Urothelium cell line (cell line): Measurements from ENCODE around the gene PGM5.

Experiments used
- DNase-seq: peaks from one replicate; pipeline ENCODE4 v3.0.0; 2011; ENCODE audit warnings: low spot score, mixed read lengths
- FAIRE-seq: peaks from 2 replicates; lab custom pipeline; 2011; peaks lifted over from hg19 to GRCh38; lab: Jason Lieb, UNC

The PGM5 gene

GRCh38 chr9:68489646-68490045 lies 133.2 kb downstream of the PGM5 start:
- FAIRE-seq (no peak), DNase-seq (no peak)

- DNase-seq (no peak), FAIRE-seq (no peak)
Measured at GRCh38 chr9:68492806-68493205, 136.4 kb downstream of the PGM5 start.

- DNase-seq: no peak
- FAIRE-seq: no peak
Measured at GRCh38 chr9:68493541-68493940, 137.1 kb downstream of the PGM5 start.

GRCh38 chr9:68493958-68494577 lies 137.7 kb downstream of the PGM5 start:
- no peak for DNase-seq
- FAIRE-seq: no peak

- FAIRE-seq (no peak), DNase-seq (no peak)
Measured at GRCh38 chr9:68495247-68495646, 138.8 kb downstream of the PGM5 start.

- no peak for FAIRE-seq
- no peak for DNase-seq
Measured at GRCh38 chr9:68496356-68496755, 139.9 kb downstream of the PGM5 start.

GRCh38 chr9:68497629-68498028 lies 141.2 kb downstream of the PGM5 start:
- DNase-seq (no peak), FAIRE-seq (no peak)

- DNase-seq (no peak), FAIRE-seq (no peak)
Measured at GRCh38 chr9:68498816-68499215, 142.4 kb downstream of the PGM5 start.

- no peak for FAIRE-seq
- peak; percentile 33 for DNase-seq
Measured at GRCh38 chr9:68500457-68501381, 144.3 kb downstream of the PGM5 start.

- no peak for FAIRE-seq
- no peak for DNase-seq
Measured at GRCh38 chr9:68502279-68502678, 145.9 kb downstream of the PGM5 start.

GRCh38 chr9:68505681-68506409 lies 149.4 kb downstream of the PGM5 start:
- FAIRE-seq: no peak
- DNase-seq: no peak

GRCh38 chr9:68506551-68506950 lies 150.1 kb downstream of the PGM5 start:
- DNase-seq (no peak), FAIRE-seq (no peak)

- FAIRE-seq (no peak), DNase-seq (peak; percentile 28)
Measured at GRCh38 chr9:68507130-68507805, 150.9 kb downstream of the PGM5 start.

- no peak for FAIRE-seq
- no peak for DNase-seq
Measured at GRCh38 chr9:68507806-68508145, 151.4 kb downstream of the PGM5 start.

- DNase-seq: no peak
- no peak for FAIRE-seq
Measured at GRCh38 chr9:68508547-68508946, 152.1 kb downstream of the PGM5 start.

- FAIRE-seq: no peak
- DNase-seq: no peak
Measured at GRCh38 chr9:68509689-68510088, 153.3 kb downstream of the PGM5 start.

- no peak for DNase-seq
- no peak for FAIRE-seq
Measured at GRCh38 chr9:68513385-68513784, 157.0 kb downstream of the PGM5 start.

- FAIRE-seq (no peak), DNase-seq (no peak)
Measured at GRCh38 chr9:68513981-68514380, 157.6 kb downstream of the PGM5 start.

- DNase-seq (no peak), FAIRE-seq (no peak)
Measured at GRCh38 chr9:68515326-68516017, 159.1 kb downstream of the PGM5 start.

- FAIRE-seq (no peak), DNase-seq (no peak)
Measured at GRCh38 chr9:68522131-68522530, 165.7 kb downstream of the PGM5 start.

GRCh38 chr9:68522954-68523353 lies 166.5 kb downstream of the PGM5 start:
- DNase-seq: no peak
- no peak for FAIRE-seq
